Liver (tissue), 3 donors: ENCODE results near the gene RING1.

Source experiments
- CTCF ChIP-seq: fragments of 150-350 bp; IDR thresholded peaks from 2 replicates; pipeline ENCODE4 v1.5.1; 2017; ENCODE audit warnings: improper control_type of control experiment, low read depth, low read length; ENCODE audit not compliant: missing input control
- SP1 ChIP-seq: IDR thresholded peaks from 2 replicates; pipeline ENCODE4 v1.6.1; 2018; ENCODE audit warnings: antibody characterized with exemption, mild to moderate bottlenecking
- donor health status: healthy.
- donor health status: healthy.

- no peak for TF ChIP-seq CTCF
- TF ChIP-seq SP1, result no peak
These were observed 25.1 kb upstream of the RING1 start for GRCh38 chr6:33183071-33183683.
